Measurements from ENCODE around the gene TSPAN16.

DNA sequence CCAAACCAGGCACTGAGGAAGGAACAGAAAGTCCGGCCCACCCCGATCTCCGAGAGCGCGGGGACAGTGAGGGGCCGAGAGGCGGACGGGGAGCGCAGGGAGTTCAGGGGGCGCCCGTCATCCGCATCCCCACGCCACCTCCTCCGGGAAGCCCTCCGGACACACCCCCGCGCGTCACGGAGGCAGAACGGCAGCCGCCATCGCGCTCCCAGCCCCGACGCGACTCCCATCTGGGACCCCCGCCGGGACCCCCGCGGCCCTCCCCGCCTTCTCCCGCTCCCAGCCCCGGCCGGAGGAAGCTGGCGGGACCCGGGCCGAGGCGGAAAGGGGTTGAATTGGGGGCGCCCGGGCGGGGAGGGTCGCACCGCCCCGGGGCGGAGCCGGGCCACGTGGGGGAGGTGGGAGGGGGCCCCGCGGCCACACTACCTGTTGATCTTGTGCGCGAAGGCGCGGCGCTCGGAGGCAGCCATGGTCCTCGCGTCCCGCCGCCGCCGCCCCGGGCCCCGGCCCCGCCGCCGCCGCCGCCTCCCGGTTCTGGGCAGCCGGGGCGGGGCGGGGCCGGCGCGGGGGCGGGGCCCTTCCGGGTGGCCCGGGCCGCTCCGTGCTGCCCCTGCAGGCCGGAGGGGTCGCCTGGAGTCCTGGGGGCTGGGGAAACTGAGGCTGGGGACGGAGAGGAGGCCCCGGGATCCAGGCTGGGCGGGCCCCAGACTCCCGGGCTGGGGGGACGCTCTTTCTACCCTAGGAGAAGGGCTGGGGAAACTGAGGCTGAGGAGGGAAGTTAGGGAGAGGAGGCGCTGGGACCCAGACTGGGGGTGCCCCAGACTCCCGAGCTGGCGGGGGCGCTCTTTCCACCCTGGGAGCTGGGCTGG, 33.8 kb upstream of the TSPAN16 start, which contains the start of gene DOCK6:
- TF ChIP-seq CTCF (IDR thresholded peaks at IDR 0.05; ENCODE audit: insufficient read depth, low read depth, low read length) = no peak
- TF ChIP-seq EZH2 (IDR thresholded peaks at IDR 0.05; ENCODE audit: insufficient read depth, low read length) = no peak
